K562 (cell line): ENCODE measurements around the gene ZFPM1. TPM values are rescaled to one million over a fixed set of nuclear protein-coding genes. Genes with fewer than 3 reads are reported as not detected.

Experiments used
- ADNP ChIP-seq: fragments of 200-800 bp; sonication (Bioruptor generic); IDR thresholded peaks from 2 replicates; pipeline ENCODE4 v1.6.1; 2016; ENCODE audit warnings: missing genetic modification characterization, missing compliant biosample characterization
- MTA1 ChIP-seq: fragments of 450-650 bp; IDR thresholded peaks from 2 replicates; pipeline ENCODE4 v1.6.1; 2017; ENCODE audit warnings: borderline replicate concordance
- RCOR1 ChIP-seq, 2 experiments: IDR thresholded peaks; 2 replicates each; pipeline ENCODE4 v1.6.1; 2012; ENCODE audit warnings: low read depth in 2 of 2, low read length in 2 of 2, borderline replicate concordance in 1 of 2, improper control_type of control experiment in 1 of 2
- RFX7 ChIP-seq: fragments of 250-450 bp; sonication (Bioruptor Pico); IDR thresholded peaks from 2 replicates; pipeline ENCODE4 v1.5.1; 2021; ENCODE audit warnings: mild to moderate bottlenecking
- SLC30A9 ChIP-seq: fragments of 250-450 bp; sonication (Bioruptor Pico); IDR thresholded peaks from 2 replicates; pipeline ENCODE4 v1.8.0; 2022; ENCODE audit warnings: mild to moderate bottlenecking, moderate library complexity
- SMAD4 ChIP-seq: fragments of 250-450 bp; sonication (Bioruptor Pico); conservative IDR thresholded peaks from 2 replicates; pipeline ENCODE4 v1.8.0; 2021; ENCODE audit warnings: inconsistent platforms, mild to moderate bottlenecking, moderate library complexity
- SRSF9 ChIP-seq: fragments of 200-400 bp; formaldehyde crosslinking; IDR thresholded peaks from 2 replicates; pipeline ENCODE4 v1.6.1; 2017; ENCODE audit warnings: low read depth, low read length, borderline replicate concordance
- ZNF212 ChIP-seq: fragments of 450-650 bp; formaldehyde crosslinking; IDR thresholded peaks from 2 replicates; pipeline ENCODE4 v1.4.0; 2020; ENCODE audit warnings: mild to moderate bottlenecking
- ZNF644 ChIP-seq: fragments of 200-800 bp; sonication (Bioruptor generic); IDR thresholded peaks from 2 replicates; pipeline ENCODE4 v1.6.1; 2016; ENCODE audit warnings: low read depth, missing genetic modification characterization, missing compliant biosample characterization
- polyA plus RNA-seq, 8 experiments: library from polyadenylated mRNA; depleted of rRNA in 4 of 8; stranded (reverse) in 5 of 8; unstranded in 3 of 8; fragments of >200 nt; fragmentation: Nextera tagmentation in 2 of 8; fragmentation: Illumina TruSeq in 1 of 8; extraction: Ambion mirVana in 2 of 8; extraction: Trizol in 1 of 8; gene quantifications; 2 replicates each; pipeline versions ENCODE4 v1.2.1 to v1.2.3, GENCODE V29; 2011 to 2014; ENCODE audit warnings: inconsistent platforms in 1 of 8, missing spikeins in 1 of 8
- total RNA-seq, 7 experiments: library from RNA; depleted of rRNA in 6 of 7; stranded (reverse); fragments of >200 nt in 6 of 7; fragmentation: Illumina TruSeq in 2 of 7; extraction: Trizol in 2 of 7; gene quantifications; 2 replicates each; pipeline versions ENCODE4 v1.2.1 to v1.2.3, GENCODE V29; 2011 to 2021; ENCODE audit warnings: low replicate concordance in 1 of 7
- TF ChIP-seq, protein P1 (sequence below): fragments of 150-350 bp; IDR thresholded peaks from 2 replicates; pipeline ENCODE4 v1.6.1; 2014; ENCODE audit warnings: low read depth, mild to moderate bottlenecking, low read length, borderline replicate concordance
- TF ChIP-seq, protein P2 (sequence below): sonication (generic); formaldehyde crosslinking; IDR thresholded peaks from 2 replicates; pipeline ENCODE4 v1.8.0; 2022; ENCODE audit warnings: mild to moderate bottlenecking, missing genetic modification reagents
- TF ChIP-seq, protein P3 (sequence below): fragments of 450-650 bp; IDR thresholded peaks from 2 replicates; pipeline ENCODE4 v1.6.1; 2016; ENCODE audit warnings: borderline replicate concordance
- TF ChIP-seq, protein P4 (sequence below): fragments of 450-650 bp; IDR thresholded peaks from 2 replicates; pipeline ENCODE4 v1.6.1; 2017; ENCODE audit warnings: antibody characterized with exemption, mild to moderate bottlenecking

ZFPM1 gene
- total and polyA plus RNA-seq, 9 of the 15 experiments (the other 6 are each of a cell fraction or from before 2014, with no cell fraction given), result 0.03 to 35.9 (median 1.4) TPM

DNA sequence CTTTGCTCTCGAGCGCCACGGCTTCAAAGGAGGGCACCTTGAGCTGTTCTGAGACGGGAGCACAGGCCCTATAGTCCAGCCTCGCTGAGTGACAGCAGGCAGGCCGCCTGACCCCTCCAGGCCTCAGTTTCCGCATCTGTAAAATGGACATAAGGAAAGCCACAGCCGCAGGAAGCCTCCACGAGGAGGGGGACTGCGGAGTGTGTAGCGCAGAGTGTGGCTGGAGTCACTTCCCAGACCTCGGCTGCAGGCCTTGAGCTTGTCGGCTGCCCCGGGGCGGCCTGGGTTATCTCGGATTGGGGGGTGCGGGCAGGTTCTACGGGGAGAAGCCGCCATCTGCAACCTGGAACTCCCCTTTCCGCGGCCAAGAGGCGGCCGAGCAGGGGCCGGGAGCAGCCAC, 40.8 kb downstream of the ZFPM1 start (continued):
- TF ChIP-seq, protein P1, sequence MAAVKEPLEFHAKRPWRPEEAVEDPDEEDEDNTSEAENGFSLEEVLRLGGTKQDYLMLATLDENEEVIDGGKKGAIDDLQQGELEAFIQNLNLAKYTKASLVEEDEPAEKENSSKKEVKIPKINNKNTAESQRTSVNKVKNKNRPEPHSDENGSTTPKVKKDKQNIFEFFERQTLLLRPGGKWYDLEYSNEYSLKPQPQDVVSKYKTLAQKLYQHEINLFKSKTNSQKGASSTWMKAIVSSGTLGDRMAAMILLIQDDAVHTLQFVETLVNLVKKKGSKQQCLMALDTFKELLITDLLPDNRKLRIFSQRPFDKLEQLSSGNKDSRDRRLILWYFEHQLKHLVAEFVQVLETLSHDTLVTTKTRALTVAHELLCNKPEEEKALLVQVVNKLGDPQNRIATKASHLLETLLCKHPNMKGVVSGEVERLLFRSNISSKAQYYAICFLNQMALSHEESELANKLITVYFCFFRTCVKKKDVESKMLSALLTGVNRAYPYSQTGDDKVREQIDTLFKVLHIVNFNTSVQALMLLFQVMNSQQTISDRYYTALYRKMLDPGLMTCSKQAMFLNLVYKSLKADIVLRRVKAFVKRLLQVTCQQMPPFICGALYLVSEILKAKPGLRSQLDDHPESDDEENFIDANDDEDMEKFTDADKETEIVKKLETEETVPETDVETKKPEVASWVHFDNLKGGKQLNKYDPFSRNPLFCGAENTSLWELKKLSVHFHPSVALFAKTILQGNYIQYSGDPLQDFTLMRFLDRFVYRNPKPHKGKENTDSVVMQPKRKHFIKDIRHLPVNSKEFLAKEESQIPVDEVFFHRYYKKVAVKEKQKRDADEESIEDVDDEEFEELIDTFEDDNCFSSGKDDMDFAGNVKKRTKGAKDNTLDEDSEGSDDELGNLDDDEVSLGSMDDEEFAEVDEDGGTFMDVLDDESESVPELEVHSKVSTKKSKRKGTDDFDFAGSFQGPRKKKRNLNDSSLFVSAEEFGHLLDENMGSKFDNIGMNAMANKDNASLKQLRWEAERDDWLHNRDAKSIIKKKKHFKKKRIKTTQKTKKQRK, result no peak
- no peak for TF ChIP-seq ZNF644
- TF ChIP-seq SLC30A9 (CRISPR knock-in tag), result no peak
- no peak for TF ChIP-seq ZNF212 (CRISPR knock-in tag)
- TF ChIP-seq, protein P2, sequence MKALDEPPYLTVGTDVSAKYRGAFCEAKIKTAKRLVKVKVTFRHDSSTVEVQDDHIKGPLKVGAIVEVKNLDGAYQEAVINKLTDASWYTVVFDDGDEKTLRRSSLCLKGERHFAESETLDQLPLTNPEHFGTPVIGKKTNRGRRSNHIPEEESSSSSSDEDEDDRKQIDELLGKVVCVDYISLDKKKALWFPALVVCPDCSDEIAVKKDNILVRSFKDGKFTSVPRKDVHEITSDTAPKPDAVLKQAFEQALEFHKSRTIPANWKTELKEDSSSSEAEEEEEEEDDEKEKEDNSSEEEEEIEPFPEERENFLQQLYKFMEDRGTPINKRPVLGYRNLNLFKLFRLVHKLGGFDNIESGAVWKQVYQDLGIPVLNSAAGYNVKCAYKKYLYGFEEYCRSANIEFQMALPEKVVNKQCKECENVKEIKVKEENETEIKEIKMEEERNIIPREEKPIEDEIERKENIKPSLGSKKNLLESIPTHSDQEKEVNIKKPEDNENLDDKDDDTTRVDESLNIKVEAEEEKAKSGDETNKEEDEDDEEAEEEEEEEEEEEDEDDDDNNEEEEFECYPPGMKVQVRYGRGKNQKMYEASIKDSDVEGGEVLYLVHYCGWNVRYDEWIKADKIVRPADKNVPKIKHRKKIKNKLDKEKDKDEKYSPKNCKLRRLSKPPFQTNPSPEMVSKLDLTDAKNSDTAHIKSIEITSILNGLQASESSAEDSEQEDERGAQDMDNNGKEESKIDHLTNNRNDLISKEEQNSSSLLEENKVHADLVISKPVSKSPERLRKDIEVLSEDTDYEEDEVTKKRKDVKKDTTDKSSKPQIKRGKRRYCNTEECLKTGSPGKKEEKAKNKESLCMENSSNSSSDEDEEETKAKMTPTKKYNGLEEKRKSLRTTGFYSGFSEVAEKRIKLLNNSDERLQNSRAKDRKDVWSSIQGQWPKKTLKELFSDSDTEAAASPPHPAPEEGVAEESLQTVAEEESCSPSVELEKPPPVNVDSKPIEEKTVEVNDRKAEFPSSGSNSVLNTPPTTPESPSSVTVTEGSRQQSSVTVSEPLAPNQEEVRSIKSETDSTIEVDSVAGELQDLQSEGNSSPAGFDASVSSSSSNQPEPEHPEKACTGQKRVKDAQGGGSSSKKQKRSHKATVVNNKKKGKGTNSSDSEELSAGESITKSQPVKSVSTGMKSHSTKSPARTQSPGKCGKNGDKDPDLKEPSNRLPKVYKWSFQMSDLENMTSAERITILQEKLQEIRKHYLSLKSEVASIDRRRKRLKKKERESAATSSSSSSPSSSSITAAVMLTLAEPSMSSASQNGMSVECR (CRISPR knock-in tag), result peak; percentile 17; the same call in 1 of the 2 replicates
- TF ChIP-seq, protein P3, sequence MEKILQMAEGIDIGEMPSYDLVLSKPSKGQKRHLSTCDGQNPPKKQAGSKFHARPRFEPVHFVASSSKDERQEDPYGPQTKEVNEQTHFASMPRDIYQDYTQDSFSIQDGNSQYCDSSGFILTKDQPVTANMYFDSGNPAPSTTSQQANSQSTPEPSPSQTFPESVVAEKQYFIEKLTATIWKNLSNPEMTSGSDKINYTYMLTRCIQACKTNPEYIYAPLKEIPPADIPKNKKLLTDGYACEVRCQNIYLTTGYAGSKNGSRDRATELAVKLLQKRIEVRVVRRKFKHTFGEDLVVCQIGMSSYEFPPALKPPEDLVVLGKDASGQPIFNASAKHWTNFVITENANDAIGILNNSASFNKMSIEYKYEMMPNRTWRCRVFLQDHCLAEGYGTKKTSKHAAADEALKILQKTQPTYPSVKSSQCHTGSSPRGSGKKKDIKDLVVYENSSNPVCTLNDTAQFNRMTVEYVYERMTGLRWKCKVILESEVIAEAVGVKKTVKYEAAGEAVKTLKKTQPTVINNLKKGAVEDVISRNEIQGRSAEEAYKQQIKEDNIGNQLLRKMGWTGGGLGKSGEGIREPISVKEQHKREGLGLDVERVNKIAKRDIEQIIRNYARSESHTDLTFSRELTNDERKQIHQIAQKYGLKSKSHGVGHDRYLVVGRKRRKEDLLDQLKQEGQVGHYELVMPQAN, result no peak
- TF ChIP-seq SRSF9, result no peak
- peak; percentile 94 for TF ChIP-seq ADNP (tag)
- no peak for TF ChIP-seq RFX7 (CRISPR knock-in tag)
- no peak for TF ChIP-seq SMAD4 (CRISPR knock-in tag)
- TF ChIP-seq, protein P4, sequence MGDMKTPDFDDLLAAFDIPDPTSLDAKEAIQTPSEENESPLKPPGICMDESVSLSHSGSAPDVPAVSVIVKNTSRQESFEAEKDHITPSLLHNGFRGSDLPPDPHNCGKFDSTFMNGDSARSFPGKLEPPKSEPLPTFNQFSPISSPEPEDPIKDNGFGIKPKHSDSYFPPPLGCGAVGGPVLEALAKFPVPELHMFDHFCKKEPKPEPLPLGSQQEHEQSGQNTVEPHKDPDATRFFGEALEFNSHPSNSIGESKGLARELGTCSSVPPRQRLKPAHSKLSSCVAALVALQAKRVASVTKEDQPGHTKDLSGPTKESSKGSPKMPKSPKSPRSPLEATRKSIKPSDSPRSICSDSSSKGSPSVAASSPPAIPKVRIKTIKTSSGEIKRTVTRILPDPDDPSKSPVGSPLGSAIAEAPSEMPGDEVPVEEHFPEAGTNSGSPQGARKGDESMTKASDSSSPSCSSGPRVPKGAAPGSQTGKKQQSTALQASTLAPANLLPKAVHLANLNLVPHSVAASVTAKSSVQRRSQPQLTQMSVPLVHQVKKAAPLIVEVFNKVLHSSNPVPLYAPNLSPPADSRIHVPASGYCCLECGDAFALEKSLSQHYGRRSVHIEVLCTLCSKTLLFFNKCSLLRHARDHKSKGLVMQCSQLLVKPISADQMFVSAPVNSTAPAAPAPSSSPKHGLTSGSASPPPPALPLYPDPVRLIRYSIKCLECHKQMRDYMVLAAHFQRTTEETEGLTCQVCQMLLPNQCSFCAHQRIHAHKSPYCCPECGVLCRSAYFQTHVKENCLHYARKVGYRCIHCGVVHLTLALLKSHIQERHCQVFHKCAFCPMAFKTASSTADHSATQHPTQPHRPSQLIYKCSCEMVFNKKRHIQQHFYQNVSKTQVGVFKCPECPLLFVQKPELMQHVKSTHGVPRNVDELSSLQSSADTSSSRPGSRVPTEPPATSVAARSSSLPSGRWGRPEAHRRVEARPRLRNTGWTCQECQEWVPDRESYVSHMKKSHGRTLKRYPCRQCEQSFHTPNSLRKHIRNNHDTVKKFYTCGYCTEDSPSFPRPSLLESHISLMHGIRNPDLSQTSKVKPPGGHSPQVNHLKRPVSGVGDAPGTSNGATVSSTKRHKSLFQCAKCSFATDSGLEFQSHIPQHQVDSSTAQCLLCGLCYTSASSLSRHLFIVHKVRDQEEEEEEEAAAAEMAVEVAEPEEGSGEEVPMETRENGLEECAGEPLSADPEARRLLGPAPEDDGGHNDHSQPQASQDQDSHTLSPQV, result no peak; the same call in none of the 2 replicates
- peak in 1 of 2 experiments; percentile 64; a peak in 2 of 4 replicates for TF ChIP-seq RCOR1 (IDR thresholded peaks at IDR 0.05; ENCODE audit: borderline replicate concordance in 1 of 2, low read depth in 2 of 2, low read length in 2 of 2)
- TF ChIP-seq MTA1, result no peak
